Measurements from ENCODE around the gene ANKRD10.

The ANKRD10 gene

DNA sequence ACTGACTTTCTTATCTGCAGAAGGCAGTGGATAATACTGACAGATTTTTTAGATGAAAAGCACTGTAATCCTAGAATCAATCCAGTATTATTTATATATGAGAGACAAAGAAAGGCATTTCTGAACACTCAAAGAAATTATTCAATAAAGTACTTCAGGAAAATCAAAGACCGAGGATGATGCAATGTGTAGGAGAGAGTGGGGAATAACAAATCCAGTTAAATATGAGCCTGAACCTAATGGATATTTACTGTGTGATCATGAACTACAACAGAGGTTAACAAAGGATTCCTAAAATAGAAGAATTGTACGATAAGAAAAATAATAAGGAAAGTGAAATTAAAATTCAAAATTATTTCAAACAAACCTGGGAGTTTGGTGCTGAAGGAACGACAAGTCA lies 69.3 kb downstream of the ANKRD10 start:
- peaks cover 18% of the 10 kb centered on the region for H3K27me3 ChIP-seq (ENCODE audit: insufficient read depth, low read length, poor library complexity)
- H3K27ac ChIP-seq (ENCODE audit: low read length) = no peak overlapping the region
- no peaks in the 10 kb centered on the region for H4K20me1 ChIP-seq (ENCODE audit: insufficient read depth, low read length)
- no peaks in the 10 kb centered on the region for H3K36me3 ChIP-seq (ENCODE audit: insufficient read depth, low read length)
- H3K9ac ChIP-seq (ENCODE audit: low read depth, low read length) = no peak overlapping the region
- no peak overlapping the region for H2AFZ ChIP-seq (ENCODE audit: low read depth, low read length)
- no peak overlapping the region for H3K4me2 ChIP-seq (ENCODE audit: insufficient read depth, low read length)
- no peak overlapping the region for H3K4me3 ChIP-seq (ENCODE audit: low read depth in 1 of 2, low read length in 2 of 2)
- TF ChIP-seq EZH2 (IDR thresholded peaks at IDR 0.05; ENCODE audit: borderline replicate concordance, low read depth, low read length, severe bottlenecking) = no peak
- TF ChIP-seq CTCF (IDR thresholded peaks at IDR 0.05; ENCODE audit: borderline replicate concordance, extremely low read depth, low read length, poor library complexity, severe bottlenecking) = no peak
- H3K9me3 ChIP-seq (ENCODE audit: insufficient read depth, low read length, severe bottlenecking) = no peaks in the 10 kb centered on the region
- DNase-seq = no peak
- no peaks in the 10 kb centered on the region for H3K4me1 ChIP-seq (ENCODE audit: insufficient read depth, low read length)
- H3K79me2 ChIP-seq (ENCODE audit: insufficient read depth, low read length) = no peaks in the 10 kb centered on the region
- ATAC-seq (ENCODE audit: insufficient read depth, low read depth) = no peak

- H3K36me3 ChIP-seq (ENCODE audit: insufficient read depth, low read length) = no peaks in the 10 kb centered on the region
- no peak for DNase-seq
- H3K27me3 ChIP-seq (ENCODE audit: insufficient read depth, low read length, poor library complexity) = peaks cover 7% of the 10 kb centered on the region
- no peaks in the 10 kb centered on the region for H3K4me1 ChIP-seq (ENCODE audit: insufficient read depth, low read length)
- H3K9ac ChIP-seq (ENCODE audit: low read depth, low read length) = no peak overlapping the region
- no peak for ATAC-seq (ENCODE audit: insufficient read depth, low read depth)
- no peaks in the 10 kb centered on the region for H3K79me2 ChIP-seq (ENCODE audit: insufficient read depth, low read length)
- no peak for TF ChIP-seq EZH2 (IDR thresholded peaks at IDR 0.05; ENCODE audit: borderline replicate concordance, low read depth, low read length, severe bottlenecking)
- H2AFZ ChIP-seq (ENCODE audit: low read depth, low read length) = no peak overlapping the region
- no peak overlapping the region for H3K27ac ChIP-seq (ENCODE audit: low read length)
- no peaks in the 10 kb centered on the region for H4K20me1 ChIP-seq (ENCODE audit: insufficient read depth, low read length)
- no peaks in the 10 kb centered on the region for H3K9me3 ChIP-seq (ENCODE audit: insufficient read depth, low read length, severe bottlenecking)
- no peak overlapping the region for H3K4me2 ChIP-seq (ENCODE audit: insufficient read depth, low read length)
- no peak overlapping the region for H3K4me3 ChIP-seq (ENCODE audit: low read depth in 1 of 2, low read length in 2 of 2)
These were observed 73.0 kb downstream of the ANKRD10 start for GRCh38 chr13:110841846-110842245.

GRCh38 chr13:110841406-110841805 lies 73.5 kb downstream of the ANKRD10 start:
- Histone ChIP-seq H3K4me2 (ENCODE audit: insufficient read depth, low read length) (no peak overlapping the region), H3K27ac (ENCODE audit: low read length) (no peak overlapping the region), H4K20me1 (ENCODE audit: insufficient read depth, low read length) (no peaks in the 10 kb centered on the region), H3K36me3 (ENCODE audit: insufficient read depth, low read length) (no peaks in the 10 kb centered on the region), H2AFZ (ENCODE audit: low read depth, low read length) (no peak overlapping the region), H3K4me3 (ENCODE audit: low read depth in 1 of 2, low read length in 2 of 2) (no peak overlapping the region), H3K9ac (ENCODE audit: low read depth, low read length) (no peak overlapping the region), H3K27me3 (ENCODE audit: insufficient read depth, low read length, poor library complexity) (peaks cover 7% of the 10 kb centered on the region), H3K79me2 (ENCODE audit: insufficient read depth, low read length) (no peaks in the 10 kb centered on the region), H3K4me1 (ENCODE audit: insufficient read depth, low read length) (no peaks in the 10 kb centered on the region), H3K9me3 (ENCODE audit: insufficient read depth, low read length, severe bottlenecking) (no peaks in the 10 kb centered on the region)
- ATAC-seq (ENCODE audit: insufficient read depth, low read depth) (no peak), DNase-seq (no peak)
- TF ChIP-seq CTCF (IDR thresholded peaks at IDR 0.05; ENCODE audit: borderline replicate concordance, extremely low read depth, low read length, poor library complexity, severe bottlenecking) (no peak), EZH2 (IDR thresholded peaks at IDR 0.05; ENCODE audit: borderline replicate concordance, low read depth, low read length, severe bottlenecking) (no peak)

DNA sequence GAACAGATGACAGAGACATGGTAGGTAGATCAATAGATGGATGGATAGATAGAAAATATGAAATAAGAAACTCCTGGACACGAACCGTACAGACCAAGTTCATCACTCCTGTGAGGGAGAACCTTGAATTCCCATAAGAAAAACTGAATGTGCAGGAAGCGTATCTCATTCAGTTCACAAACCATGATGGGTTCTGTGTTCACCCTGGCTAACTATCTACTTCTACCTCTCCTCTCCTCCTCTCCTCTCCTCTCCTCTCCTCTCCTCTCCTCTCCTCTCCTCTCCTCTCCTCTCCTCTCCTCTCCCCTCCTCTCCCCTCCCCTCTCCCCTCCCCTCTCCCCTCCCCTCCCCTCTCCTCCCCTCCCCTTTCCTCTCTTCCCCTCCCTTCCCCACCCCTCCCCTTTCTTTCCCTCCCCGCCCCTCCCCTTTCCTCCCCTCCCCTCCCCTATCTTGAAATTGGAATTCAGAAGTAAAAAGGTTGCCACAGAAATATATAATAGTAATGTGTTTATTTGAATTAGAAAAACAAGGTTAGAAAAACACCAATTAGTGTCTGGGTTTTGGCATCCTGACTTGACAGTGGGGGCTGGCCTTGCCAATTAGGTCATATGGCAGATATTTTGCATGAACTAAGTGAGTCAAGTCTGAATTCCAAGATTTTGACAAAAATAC lies 75.9 kb downstream of the ANKRD10 start:
- TF ChIP-seq CTCF (IDR thresholded peaks at IDR 0.05; ENCODE audit: borderline replicate concordance, extremely low read depth, low read length, poor library complexity, severe bottlenecking) = no peak
- TF ChIP-seq EZH2 (IDR thresholded peaks at IDR 0.05; ENCODE audit: borderline replicate concordance, low read depth, low read length, severe bottlenecking) = no peak
- Histone ChIP-seq H4K20me1 (ENCODE audit: insufficient read depth, low read length) (no peaks in the 10 kb centered on the region), H3K4me3 (ENCODE audit: low read depth in 1 of 2, low read length in 2 of 2) (no peak overlapping the region), H3K27me3 (ENCODE audit: insufficient read depth, low read length, poor library complexity) (peaks cover 14% of the 10 kb centered on the region), H3K36me3 (ENCODE audit: insufficient read depth, low read length) (no peaks in the 10 kb centered on the region), H2AFZ (ENCODE audit: low read depth, low read length) (no peak overlapping the region), H3K4me2 (ENCODE audit: insufficient read depth, low read length) (no peak overlapping the region), H3K9ac (ENCODE audit: low read depth, low read length) (no peak overlapping the region), H3K4me1 (ENCODE audit: insufficient read depth, low read length) (no peaks in the 10 kb centered on the region), H3K27ac (ENCODE audit: low read length) (no peak overlapping the region), H3K79me2 (ENCODE audit: insufficient read depth, low read length) (no peaks in the 10 kb centered on the region), H3K9me3 (ENCODE audit: insufficient read depth, low read length, severe bottlenecking) (no peaks in the 10 kb centered on the region)
- DNase-seq (no peak), ATAC-seq (ENCODE audit: insufficient read depth, low read depth) (no peak)
